GM18867 (cell line): Measurements from ENCODE around the gene CD93.
A peak's percentile ranks its signal among the peaks of the same experiment; 100 is the strongest.

Source experiments
- ATAC-seq: cut with Tn5 transposase; IDR thresholded peaks from one replicate; pipeline ENCODE4 v1.9.1; 2021; ENCODE audit warnings: mild to moderate bottlenecking, moderate library complexity; ENCODE audit not compliant: unreplicated experiment

CD93 gene, protein sequence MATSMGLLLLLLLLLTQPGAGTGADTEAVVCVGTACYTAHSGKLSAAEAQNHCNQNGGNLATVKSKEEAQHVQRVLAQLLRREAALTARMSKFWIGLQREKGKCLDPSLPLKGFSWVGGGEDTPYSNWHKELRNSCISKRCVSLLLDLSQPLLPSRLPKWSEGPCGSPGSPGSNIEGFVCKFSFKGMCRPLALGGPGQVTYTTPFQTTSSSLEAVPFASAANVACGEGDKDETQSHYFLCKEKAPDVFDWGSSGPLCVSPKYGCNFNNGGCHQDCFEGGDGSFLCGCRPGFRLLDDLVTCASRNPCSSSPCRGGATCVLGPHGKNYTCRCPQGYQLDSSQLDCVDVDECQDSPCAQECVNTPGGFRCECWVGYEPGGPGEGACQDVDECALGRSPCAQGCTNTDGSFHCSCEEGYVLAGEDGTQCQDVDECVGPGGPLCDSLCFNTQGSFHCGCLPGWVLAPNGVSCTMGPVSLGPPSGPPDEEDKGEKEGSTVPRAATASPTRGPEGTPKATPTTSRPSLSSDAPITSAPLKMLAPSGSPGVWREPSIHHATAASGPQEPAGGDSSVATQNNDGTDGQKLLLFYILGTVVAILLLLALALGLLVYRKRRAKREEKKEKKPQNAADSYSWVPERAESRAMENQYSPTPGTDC

DNA sequence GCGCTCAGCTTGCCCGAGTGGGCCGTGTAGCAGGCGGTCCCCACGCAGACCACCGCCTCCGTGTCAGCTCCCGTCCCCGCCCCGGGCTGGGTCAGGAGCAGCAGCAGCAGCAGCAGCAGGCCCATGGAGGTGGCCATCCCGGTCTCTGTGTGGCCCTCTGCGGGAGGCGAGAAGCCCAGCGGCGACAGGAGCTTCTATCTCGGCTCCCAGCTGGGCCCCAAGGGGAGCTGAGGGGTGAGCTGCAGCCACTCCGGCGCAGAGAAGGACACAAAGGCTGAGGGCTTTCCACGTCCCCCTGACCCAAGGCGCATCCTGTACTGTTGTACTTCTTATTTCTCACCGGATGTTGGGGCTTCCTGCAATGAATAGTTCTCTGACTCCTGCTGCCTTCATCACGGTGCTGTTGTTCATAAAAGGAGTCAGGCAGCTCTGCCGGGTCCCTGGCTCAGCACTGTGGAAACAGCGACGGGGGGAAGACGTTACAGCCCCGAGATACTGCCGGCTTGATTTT lies at the start of gene CD93:
CD93 (minus strand) TSS at position 269 of the 511 bp plus-strand sequence; CDS start at position 137, 132 bp downstream.
- peak; percentile 70 for ATAC-seq

DNA sequence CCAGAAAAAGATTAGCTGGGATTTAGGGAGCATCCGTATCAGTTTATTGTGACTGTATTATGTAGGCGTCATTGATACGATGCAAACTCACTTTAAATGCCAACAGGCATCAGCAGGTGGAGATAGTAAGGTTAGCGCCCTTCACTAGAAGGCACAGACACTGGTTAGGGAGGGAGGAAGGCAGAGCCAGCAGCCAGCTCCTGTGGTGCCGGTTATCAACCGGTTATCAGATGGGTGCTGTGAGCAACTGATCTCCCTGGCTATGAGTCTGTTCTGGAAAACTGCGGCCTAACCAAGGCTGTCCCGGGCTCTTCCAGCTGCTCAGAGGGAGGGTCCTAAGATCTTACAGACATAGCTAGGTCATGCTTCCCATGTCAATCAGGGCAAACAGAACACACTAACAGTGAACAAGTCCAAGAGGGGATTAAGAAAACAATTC lies 47.5 kb upstream of the CD93 start:
- ATAC-seq, result no peak

DNA sequence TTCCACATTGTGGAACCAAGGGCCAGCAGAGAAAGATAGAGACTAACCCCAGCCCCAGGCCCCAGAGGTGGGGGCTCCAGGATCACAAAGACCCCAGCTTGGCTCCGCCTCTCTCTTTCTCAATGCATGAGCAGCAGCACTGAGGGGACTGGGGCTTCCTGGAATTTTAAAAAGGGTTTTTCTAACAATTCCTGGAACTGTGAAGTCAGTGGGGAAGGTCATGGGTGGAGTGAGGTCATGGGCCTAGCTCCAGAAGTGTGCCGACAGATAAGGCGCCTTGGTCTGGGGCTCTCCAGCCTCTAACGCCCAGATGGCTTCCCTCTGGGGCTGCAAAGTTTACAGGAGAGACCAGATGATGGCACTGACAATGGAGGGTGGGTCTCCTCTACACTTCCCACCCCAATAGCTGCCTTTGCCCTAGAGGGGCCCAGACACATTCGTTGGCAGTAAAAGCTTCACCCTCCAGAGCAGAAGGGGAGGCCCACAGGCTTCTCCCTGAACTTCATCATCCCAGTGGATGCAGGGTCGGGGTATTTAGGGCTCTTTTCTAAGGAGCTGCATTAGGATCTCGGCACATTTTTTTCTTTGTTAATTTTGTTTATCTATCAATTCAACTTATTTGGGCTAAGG lies 46.9 kb upstream of the CD93 start:
- ATAC-seq, result no peak

DNA sequence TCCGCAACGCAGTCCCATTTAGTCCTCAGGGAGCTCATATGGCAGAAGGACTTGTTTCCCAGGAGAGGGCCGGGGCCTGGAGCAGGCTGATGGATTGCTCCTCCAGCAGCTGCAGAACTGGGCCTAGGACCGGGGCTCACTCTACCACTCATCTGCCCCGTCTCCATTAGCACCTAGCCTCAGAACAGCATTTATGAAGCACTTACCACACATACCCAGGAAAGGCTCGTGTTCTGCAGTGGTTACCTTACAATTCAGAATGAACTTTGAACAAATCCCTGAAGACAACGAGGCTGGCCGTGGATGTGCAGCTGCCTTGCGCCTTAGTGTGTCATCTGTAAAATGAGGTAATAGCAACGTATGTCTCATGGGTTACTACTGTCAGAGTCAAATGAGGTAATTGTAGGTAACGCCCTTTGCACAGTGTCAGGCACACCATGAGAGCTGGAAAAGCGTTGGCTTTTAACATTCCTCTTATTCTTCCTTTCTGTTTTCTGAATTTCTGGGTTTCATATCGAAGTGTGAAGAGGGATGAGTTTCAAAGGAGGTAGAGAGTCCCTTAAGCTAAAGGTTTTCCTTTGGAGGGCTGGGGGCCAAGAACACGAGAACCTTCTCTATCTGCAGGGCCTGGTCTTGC lies 46.3 kb upstream of the CD93 start:
- no peak for ATAC-seq

DNA sequence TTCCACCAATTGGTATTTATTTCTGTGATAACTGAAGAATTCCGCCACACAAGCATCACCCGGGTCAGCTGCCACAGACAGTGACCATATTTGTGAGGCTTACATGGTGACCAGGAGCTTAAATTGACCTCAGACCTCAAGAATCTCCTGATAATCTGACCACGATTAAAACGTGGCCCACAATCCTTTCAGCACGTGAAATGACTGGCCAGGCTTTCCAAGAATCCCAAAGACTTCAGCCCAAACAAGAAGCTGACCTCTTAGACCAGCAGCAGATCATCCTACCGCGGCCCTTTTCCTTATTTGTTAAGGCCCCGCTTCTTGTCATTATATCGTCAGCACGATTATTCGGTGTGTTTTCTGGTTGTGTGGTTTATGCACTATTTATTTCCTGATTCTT lies 45.6 kb upstream of the CD93 start:
- ATAC-seq, result no peak

DNA sequence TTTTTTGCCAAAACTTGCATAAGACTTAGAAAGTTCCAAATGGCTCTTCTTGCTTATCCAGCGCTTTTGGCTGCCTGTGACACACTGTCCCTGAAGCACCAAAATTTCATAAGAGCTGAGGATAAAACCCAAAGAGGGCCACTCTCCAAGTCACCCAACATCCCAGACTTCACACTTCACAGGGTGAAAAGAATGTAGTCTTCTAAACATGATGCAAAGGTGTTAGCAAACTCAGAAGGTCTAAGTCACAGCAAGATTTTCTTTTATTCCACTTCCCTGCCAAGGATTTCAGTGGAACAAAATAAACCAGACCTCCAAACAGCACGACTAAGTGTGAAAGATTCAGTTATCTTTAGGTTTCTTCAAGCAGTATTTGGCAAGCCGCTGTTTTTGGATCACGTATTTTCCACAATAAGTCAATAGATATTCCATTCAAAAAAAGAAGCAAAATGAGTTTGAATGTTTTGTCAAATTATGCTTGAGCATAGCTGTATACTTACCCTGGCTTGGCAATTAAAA lies 44.6 kb upstream of the CD93 start:
- ATAC-seq, result no peak

DNA sequence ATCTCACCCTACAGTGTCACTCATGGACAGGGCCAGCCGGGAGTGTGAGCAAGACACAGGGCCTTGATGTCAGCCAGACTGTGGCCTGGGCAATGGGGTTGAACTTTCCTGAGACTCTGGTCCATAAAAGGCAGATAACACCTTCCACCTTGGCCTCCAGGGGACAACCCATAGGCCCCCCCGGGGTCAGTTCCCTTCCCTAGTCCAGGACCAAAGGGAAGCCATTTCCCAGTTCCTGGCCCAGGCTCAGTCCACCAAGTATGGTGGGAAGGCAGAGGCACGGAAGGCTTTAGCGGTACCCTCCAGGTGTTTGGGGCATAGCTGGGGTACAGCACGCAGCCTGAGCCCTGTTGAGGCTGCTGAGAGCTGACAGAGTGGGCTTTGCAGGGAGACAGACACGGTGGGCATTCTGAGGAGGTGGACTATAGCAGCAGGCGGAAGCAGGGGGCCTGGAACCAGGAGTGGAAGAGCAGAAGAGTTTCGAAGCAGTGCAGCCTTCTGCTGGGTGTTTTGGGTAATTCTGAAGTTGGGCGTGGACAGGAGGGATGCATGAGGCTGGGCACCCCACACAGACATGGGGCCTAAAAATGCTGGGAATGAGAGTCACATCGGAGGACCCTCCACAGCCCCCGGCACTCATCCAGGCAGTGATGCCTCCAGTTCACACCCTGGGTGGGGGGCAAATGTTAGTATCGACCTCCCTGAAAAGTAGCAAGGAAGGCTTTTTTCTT lies 43.9 kb upstream of the CD93 start:
- ATAC-seq, result no peak

DNA sequence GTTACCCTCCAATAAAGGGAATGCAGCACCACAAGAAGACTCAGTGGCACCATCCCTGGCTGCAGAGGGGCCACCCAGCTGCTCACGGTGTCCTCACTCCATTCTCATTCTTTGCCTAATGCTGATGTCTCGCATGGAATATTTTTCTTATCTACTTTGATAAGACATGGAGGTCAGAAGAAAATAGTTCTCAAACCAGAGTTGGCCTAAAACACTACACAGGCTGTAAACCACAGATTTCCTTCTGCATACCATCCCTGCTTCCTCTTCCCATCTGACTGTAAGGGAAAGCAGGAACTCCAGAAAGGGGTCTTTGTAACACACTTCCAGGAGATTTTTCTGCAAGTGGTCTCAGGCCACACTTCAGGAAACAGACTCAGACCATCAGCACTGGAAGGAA lies 43.1 kb upstream of the CD93 start:
- ATAC-seq, result no peak

DNA sequence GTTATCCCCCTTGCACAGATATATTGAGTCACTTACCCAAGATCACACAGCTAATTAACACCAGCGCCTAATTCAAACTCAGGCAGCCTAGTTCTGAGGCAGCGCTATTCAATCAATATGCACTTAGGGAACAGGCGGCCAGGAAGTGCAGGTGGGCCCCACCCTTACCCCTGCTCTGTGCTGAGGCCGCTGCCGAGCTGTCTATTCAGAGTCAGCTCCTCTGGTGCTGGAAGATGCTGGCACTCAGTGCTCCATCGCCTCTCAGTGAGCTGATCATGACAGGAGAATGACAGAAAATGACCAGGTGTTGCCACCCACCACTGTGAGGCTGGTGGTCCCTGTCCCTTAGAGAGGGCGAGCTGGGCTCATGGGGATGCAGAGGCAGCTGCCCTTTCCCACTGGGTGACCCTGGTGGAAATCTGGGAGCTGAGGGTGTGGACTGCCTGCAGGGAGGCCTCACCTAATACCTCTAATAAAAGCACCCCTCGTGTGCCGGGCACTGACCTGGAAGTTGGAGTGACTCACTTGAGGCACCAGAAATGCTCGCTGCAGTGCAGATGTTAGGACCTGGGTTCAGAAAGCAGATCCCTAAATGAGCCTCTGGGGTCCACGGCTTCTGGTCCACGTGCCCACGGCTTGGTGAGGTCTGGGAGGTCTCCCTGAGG lies 42.5 kb upstream of the CD93 start:
- ATAC-seq, result no peak

DNA sequence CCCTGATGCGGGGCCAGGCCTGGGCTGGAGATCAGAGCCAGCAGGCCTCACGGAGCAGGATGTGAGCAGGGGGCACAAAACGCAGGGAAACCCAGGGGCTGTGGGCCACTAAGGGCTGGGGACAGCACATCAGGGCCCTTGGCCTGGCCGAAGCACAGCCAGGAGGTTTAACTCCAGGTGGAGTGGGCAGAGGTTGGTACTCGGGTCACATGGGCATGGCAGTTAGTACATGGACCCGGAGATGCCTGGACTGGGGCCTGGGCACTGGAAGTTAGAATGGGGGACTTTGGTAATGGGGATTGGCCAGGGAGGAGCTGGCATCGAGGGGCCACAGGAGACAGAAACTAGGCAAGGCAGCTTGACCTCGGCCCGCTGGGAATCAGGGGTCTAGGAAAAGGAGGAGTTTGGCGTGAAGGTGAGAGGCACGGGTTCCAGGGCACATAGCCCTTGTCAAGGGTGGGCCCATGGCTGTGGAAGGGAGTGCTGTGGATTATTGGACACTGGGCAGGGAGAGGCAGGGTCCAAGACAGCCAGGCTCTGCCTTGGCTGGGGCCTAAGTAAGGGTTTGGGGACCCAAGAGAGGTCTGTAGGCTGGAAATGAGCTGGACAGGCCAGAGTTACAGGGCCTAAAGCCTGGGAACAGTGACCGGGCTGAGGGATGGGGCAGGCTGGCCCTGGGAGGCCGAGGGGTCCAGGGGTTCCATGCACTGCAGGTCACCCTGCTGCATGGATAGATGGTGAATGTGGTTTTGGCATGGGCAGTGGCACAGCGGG lies 41.6 kb upstream of the CD93 start:
- ATAC-seq, result no peak

DNA sequence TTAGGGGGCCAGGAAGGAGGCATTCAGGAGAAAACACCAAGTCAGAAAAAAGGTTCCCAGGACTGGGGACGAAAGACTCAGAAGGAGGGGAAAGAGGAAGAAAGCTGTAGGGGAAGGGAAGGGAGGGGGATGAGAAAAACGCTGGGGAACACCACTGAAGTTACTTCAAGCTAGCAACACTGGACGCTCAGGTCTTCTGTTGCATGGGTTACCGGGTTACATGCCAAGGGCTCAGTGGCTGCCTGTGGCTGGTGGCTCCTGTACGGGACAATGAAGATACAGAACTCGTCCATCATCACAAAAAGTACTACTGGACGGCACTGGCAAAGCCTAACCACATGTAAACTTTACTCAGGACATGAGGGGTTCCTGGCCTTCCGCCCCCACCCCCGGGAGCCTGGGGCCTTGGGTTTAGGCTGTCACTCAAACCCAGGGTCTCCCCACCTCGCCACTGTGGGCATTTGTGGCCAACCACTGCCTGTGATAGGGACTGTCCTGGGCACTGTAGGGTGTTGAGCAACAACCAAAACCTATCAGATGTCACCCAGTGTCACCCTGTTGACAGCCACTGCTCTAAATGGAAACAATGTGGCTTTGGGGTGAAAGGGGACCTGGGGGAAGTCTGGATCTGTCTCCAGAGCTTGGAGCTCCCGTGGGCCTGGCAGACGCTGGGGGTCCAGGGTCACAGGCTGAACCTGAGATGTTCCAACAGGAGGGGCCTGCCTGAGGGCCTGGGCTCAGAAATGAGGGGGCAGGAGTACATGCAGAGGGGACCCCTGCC lies 40.3 kb upstream of the CD93 start:
- no peak for ATAC-seq

DNA sequence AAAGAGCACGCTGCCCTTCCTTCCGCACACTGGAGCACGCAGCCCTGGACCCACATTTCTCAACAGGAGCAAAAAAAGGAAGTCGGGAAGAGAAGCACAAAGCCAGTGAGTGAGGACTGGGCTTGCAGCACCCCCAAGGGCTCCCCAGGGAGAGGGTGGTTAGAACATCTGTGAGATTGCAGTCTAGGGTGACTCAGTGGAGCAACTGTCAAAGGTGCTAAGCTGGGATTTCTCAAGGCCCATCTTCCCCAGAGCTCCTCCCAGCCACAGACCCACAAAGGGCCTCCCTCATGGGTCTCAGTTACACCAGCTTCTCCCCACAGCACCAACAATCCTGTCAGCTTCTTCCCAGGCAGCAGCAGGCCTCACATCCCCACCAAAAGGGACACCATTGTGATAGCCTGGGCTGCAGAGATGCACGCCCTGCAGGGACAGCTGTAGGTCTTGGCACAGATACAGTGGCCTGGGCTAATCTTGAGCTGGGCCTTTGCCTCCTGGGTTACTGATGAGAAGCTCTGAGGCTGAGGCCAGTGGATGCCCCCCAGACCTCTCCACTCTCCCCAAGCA lies 39.6 kb upstream of the CD93 start:
- peak; percentile 37 for ATAC-seq

DNA sequence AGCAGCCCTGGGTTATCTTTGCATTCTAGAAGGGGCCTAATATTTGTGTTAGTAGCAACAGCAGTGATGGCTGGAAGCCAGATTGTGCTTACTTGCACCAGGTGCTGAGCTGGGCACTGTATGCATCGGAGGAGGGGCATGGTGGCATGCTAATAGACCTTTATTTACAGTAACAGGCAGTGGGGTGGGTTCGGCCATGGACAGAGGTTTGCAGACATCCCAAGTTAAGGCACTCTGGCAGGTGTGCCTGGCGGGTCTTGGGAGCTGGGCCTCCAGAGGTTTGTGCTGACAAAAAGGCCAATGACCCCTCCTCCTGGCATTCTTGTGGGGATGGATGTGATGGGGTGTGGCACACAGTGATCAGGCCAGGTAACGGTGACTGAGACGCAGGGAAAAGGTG lies 39.0 kb upstream of the CD93 start:
- ATAC-seq, result no peak

DNA sequence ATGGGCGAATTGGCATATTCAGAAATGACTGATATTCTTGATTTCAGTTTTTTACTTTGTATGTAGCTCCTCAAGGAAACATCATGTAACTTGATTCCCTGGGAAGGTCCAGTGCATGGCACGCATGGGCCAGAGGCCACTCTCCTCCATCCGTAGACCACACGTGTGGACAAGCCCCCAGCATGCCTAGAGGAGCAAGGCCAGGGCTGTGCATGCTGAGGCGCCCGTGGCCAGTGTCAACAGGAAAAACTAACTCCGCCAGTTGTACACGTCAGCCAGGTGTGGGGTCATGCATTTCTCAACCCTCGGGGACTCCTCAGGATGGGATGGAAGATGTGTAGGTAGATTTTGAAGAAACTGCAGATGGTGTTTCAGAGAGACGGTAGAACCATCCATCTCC lies 37.8 kb upstream of the CD93 start:
- no peak for ATAC-seq

DNA sequence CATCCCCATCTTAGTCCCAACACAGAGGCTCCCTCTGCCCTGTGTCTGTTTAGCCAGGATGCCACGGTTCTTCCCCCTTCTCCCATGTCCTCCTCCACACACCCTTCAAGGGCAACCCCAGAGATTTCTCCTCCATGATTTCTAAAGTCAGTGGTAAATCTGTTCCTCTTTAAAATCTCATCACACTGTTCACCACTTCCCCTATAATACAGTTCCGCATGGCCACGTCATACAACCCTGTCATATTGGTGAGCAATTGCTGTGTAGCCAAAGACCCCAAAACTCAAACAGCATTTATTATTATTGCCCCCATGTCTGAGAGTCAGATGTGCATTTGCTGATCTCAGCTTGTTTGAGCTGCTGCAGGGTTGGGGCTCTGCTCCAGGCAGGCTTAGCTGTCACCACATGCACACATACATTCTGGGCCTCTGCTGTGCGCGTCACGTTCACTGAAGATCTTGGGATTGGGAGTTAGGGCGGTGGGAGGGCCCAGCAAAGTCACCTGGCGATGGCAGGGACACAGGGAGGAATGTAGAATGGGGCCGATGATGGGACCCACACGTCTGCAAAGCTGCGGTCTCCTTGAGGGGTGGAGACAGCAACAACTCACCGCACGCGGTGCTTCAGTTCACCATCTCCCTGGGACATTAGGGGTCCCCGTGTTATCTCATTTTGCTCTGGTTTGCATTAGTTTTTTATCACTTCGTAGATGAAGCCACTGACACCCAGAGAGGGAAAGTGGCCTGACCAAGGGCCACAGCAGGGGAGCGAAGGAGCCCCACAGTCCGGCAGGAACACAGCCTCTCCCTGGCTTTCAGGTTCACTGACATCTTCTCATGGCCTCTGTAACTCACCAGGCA lies 36.9 kb upstream of the CD93 start:
- no peak for ATAC-seq

DNA sequence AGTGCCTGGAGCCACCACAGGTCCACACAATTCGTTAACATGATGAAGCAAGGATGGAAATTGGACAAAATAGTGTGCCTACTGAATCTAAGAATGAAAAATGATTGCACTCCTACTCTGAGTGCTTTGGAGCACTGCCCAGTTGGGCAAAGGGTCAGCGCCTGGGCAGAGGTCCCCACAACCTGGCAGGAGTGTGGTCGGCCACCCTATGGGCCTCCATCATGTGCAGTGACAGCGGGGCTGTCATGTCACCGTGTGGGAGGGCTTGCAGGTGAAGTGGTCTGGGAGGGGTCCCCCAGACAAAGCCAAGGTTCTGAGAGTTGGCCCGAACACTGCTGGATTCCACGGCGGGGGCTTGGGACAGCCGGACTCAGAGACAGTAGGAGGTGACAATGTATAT lies 36.2 kb upstream of the CD93 start:
- no peak for ATAC-seq

DNA sequence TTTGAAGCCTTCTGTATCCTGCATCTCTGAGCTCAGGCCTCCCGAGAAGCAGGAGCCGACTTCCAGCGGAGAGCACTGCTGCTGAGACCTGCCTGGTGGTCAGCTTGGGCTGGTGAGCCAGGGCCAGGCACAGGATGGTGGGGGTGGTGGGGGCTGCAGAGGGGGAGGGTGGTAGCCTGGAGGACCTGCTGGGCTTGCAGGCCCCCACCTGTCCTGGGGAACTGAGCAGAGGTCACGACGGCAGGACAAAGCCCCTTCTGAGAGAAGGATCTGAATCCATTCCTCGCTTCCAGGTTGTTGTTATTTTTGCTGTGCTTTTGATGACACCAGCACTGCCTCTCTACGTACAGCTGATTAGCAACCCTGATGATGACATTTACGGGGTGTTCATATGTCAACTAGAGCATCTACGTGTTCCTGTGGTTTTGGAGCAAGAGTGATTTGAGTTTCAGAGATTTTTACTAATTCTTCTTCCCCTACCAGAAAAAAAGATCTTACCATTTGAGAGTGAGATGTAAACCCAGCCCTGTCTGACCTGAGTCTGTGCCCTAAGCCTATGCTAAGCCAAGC lies 35.7 kb upstream of the CD93 start:
- no peak for ATAC-seq
